Measurements from ENCODE around the gene EPB41L2. TPM values are rescaled to one million over a fixed set of nuclear protein-coding genes. Genes with fewer than 3 reads are reported as not detected.

Gene EPB41L2
- total RNA-seq, 2 donors from 2014 or later: 30.5 to 31.0 TPM

DNA sequence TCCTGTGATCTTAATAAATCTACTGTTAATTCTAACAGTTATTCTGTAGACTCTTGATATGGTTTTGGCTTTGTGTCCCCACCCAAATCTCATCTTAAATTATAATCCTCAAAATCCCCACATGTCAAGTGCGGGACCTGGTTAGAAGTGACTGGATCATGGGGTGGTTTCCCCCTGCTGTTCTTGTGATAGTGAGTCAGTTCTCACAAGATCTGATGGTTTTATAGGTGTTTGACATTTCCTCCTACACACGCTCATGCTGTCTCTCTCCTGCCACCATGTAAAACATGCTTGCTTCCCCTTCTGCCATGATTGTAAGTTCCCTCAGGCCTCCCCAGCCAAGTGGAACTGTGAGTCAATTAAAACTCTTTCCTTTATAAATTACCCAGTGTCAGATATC, 10.5 kb upstream of the EPB41L2 start:
- H3K27me3 Mint-ChIP-seq: no peaks in the 10 kb centered on the region
- H3K4me1 Mint-ChIP-seq (ENCODE audit: low read depth in 2 of 2): no peaks in the 10 kb centered on the region
- no peak overlapping the region for H3K27ac Mint-ChIP-seq
- no peaks in the 10 kb centered on the region for H3K9me3 Mint-ChIP-seq
- no peak overlapping the region for H3K4me3 Mint-ChIP-seq
- H3K36me3 Mint-ChIP-seq: no peaks in the 10 kb centered on the region
- no peak for ATAC-seq
- no peak for DNase-seq (ENCODE audit: low spot score)

DNA sequence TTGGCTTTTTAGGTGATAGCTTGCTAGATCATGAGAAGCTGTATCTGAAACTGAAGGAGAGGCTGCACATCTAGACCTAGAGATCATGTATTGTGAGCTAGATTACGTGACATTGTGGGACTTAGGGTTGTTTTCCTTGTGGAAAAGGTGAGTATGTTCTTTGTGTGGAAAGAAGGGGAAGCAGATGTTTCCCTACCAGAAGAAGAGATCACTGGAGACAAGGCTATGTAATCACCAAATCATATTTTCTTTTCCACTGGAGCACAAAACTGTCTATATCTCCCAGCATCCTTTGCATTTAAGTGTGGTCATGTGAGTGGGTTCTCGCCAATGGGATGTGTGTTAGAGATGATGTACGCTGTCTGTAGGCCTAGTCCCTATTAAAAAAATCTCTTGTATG, 7.0 kb upstream of the EPB41L2 start:
- Mint-ChIP-seq H3K9me3 (no peaks in the 10 kb centered on the region), H3K4me3 (no peak overlapping the region), H3K36me3 (no peaks in the 10 kb centered on the region), H3K4me1 (ENCODE audit: low read depth in 2 of 2) (no peaks in the 10 kb centered on the region), H3K27ac (no peak overlapping the region), H3K27me3 (peaks cover 3 to 13% of the 10 kb centered on the region in 2 donors)
- no peak for ATAC-seq
- no peak for DNase-seq (ENCODE audit: low spot score)

DNA sequence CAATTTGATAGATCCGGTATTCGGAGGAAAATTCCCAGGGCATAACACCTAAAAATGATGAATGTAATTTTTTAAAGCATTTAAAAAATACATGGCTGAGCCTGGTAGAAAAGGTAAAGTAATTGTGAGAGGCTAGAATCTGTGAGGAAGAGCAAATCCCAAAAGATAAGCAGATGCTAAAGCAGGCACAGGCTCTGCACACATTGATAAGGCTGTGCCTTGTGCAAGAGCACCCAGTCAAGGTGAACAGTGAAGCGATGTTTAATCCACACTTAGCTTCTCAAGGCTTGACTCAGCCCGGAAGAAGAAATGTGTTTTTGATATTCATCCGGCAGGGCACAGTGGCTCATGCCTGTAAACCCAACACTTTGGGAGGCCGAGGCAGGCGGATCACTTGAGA, 5.1 kb upstream of the EPB41L2 start:
- Mint-ChIP-seq H3K27ac (no peak overlapping the region), H3K4me1 (ENCODE audit: low read depth in 2 of 2) (peaks cover 4 to 6% of the 10 kb centered on the region in 2 donors), H3K36me3 (no peaks in the 10 kb centered on the region), H3K4me3 (no peak overlapping the region), H3K27me3 (peaks cover 3 to 13% of the 10 kb centered on the region in 2 donors), H3K9me3 (no peaks in the 10 kb centered on the region)
- ATAC-seq (no peak), DNase-seq (ENCODE audit: low spot score) (no peak)

DNA sequence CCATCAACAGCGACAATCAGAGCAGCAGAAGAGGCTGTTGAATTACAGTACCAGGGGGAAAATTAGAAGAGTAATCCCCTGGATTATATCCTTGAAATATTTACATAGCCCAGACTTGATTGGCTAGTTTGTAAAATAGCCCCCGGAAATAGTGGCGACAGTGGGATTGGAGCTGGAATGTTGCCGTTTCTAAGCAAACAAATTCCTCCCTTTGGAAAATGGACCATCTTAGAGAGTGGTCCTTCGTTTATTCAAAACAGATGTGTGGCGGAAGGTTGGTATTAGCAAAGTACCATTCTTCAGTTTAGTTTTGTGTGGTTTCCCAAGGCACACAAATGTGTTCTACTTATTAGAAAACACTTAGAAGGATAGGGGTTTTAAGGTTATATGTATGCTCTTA, 4.5 kb upstream of the EPB41L2 start:
- ATAC-seq (no peak), DNase-seq (ENCODE audit: low spot score) (no peak)
- Mint-ChIP-seq H3K27ac (no peak overlapping the region), H3K36me3 (no peaks in the 10 kb centered on the region), H3K4me1 (ENCODE audit: low read depth in 2 of 2) (peaks cover 4 to 6% of the 10 kb centered on the region in 2 donors), H3K27me3 (peaks cover 3 to 13% of the 10 kb centered on the region in 2 donors), H3K9me3 (no peaks in the 10 kb centered on the region), H3K4me3 (no peak overlapping the region)

DNA sequence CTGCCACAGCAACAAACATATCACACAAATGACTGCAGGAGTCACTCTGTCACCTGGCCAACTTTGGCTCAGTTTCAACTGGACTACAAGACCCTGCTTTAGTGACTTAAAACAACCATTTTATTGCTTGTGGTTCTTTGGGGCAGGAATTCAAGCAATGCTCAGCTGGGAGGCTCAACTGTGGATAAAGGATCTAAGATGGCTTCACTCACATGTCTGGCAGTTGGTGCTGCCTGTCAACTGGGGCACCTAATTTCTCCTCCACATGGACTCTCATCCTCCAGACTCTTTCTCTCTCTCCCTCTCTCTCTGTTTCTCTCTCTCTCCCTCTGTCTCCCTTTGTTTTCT, 2.8 kb upstream of the EPB41L2 start:
- Mint-ChIP-seq H3K9me3 (no peaks in the 10 kb centered on the region), H3K4me1 (ENCODE audit: low read depth in 2 of 2) (peaks cover 10 to 19% of the 10 kb centered on the region in 2 donors), H3K36me3 (no peaks in the 10 kb centered on the region), H3K27me3 (peaks cover 6 to 21% of the 10 kb centered on the region in 2 donors), H3K4me3 (no peak overlapping the region), H3K27ac (no peak overlapping the region)
- DNase-seq (ENCODE audit: low spot score): no peak
- ATAC-seq: no peak

DNA sequence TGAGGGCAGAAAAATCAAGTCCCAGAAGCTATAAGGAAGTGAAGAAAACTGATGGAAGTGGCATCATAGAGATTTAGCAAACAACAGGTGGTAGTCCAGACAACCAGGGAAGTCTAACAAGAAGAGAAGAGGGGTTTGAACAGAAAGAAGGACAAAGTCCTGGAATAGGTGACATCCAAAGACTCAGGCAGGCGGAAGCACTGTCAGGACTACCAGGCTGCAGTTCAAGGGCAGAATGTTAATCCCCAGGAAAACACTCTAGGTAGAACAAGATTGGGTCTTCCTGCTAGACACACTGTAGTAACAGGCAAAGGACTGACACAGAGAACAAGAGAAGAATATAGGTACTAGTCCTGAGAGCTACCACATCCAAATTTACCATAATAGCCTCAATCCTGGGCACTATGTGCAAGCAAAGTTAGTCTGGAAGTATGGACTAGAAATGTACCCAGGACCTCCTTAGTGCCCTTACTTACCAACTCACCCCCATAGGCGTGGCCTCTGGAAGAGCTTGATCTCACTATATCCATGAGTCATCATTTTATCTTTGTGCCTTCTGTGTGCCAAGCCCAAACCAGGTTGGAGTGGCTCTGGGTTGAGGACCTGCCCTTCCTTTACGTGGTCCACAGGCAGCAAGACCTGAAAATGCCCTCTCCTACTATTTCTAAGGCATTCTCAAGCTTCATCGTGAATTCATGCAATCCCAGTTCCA, 2.2 kb upstream of the EPB41L2 start:
- DNase-seq (ENCODE audit: low spot score) (no peak), ATAC-seq (no peak)
- no peak overlapping the region for H3K27ac Mint-ChIP-seq
- H3K36me3 Mint-ChIP-seq: no peaks in the 10 kb centered on the region
- peaks cover 6 to 23% of the 10 kb centered on the region in 2 donors for H3K27me3 Mint-ChIP-seq
- H3K4me1 Mint-ChIP-seq (ENCODE audit: low read depth in 2 of 2): peaks cover 10 to 24% of the 10 kb centered on the region in 2 donors
- no peak overlapping the region for H3K4me3 Mint-ChIP-seq
- no peaks in the 10 kb centered on the region for H3K9me3 Mint-ChIP-seq

DNA sequence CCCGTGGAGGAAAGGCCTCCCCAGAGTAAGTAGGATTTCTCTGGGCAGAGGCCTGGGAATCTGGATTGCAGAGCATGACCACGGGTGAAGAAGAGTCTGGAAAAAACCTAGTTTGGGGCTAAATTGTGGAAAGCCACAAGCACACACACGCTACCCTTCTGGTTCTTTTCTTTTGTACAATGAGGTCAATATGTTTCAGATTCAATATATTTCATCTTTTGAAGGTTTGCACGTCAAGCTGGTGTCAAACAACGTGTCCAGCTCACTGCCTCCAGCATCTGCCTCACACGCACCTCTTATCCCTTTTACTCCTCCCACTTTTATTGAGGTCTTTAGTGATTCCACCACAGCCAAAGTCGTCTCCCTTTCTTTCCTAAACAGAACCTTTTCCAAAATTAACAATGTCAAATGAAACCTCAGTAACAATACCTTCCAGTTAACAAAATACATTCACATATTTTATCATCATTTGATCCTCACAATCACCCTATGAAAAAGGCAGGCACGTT, 773 bp upstream of the EPB41L2 start:
- Mint-ChIP-seq H3K9me3 (no peaks in the 10 kb centered on the region), H3K27ac (peak overlapping the region in 1 of 2 donors; percentile 1), H3K4me1 (ENCODE audit: low read depth in 2 of 2) (peaks cover 10 to 25% of the 10 kb centered on the region in 2 donors), H3K36me3 (no peaks in the 10 kb centered on the region), H3K4me3 (peak overlapping the region; percentile 62), H3K27me3 (peaks cover 6 to 23% of the 10 kb centered on the region in 2 donors)
- ATAC-seq (no peak), DNase-seq (ENCODE audit: low spot score) (no peak)

DNA sequence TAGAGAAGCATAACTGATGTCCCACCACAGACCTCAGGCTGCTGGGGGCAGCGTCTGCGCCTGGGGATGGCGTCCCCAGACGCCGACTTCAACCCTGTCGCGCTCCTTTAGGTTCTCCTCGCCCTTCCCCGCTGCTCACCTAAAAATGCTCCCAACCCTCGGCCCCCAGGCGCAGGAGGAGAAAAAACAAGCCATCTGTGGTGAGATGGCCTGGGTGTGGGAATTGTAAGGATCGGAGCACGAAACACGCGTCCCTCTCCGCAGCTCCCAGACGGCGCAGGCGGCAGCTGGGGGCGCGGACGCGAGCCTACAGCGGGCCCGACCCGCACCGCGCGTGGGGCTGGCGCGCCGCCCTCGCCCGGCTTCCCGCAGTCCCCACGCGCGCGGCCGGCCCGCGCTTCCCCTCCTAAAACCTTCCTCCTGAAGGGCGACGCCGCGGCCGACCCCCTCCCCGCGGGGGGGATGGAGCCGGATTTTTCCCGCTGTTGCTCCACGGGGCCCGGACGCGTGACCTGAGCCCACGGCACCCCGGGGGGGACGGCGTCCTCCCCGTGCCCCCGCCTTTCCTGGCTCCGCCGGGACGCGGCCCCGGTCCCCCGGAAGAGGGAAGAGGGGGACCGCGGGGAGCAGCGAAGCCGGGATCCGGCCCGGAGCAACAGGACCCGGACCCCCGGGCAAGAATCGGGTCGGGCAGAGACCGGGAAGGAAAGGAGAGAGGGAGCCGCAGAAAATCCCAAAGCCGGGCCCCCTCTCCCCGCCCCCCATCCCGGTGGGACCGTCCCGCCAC, 611 bp downstream of the EPB41L2 start:
- peaks cover 1% of the 10 kb centered on the region for H3K36me3 Mint-ChIP-seq
- peak; percentile 30 to 51 for ATAC-seq
- peak; percentile 61 for DNase-seq (ENCODE audit: low spot score)
- peak overlapping the region; percentile 79 for H3K4me3 Mint-ChIP-seq
- H3K27me3 Mint-ChIP-seq: peaks cover 6 to 23% of the 10 kb centered on the region in 2 donors
- H3K9me3 Mint-ChIP-seq: no peaks in the 10 kb centered on the region
- H3K4me1 Mint-ChIP-seq (ENCODE audit: low read depth in 2 of 2): peaks cover 10 to 25% of the 10 kb centered on the region in 2 donors
- H3K27ac Mint-ChIP-seq: no peak overlapping the region

DNA sequence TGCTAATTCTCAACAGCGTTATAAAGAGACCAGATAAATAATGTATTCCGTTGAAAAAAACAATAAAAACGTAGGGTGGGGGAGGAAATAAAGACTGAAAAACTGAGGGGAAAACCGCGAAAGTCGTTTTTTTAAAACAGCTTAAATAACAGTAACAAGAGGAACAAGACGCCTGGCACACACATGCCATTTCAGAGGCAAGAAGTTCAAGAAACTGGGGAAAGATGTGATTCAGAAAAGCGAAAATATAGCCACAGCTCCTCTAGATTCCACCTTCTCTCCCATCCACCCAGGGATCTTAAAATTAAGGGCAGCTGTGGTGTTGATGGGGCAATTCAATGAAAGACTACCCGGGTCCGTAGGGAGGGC, 1.3 kb downstream of the EPB41L2 start:
- peak overlapping the region; percentile 12 to 44 for H3K27ac Mint-ChIP-seq
- ATAC-seq: no peak
- H3K4me1 Mint-ChIP-seq (ENCODE audit: low read depth in 2 of 2): peaks cover 10 to 25% of the 10 kb centered on the region in 2 donors
- H3K9me3 Mint-ChIP-seq: no peaks in the 10 kb centered on the region
- H3K4me3 Mint-ChIP-seq: peak overlapping the region; percentile 79
- H3K27me3 Mint-ChIP-seq: peaks cover 5 to 20% of the 10 kb centered on the region in 2 donors
- DNase-seq (ENCODE audit: low spot score): no peak
- peaks cover 4% of the 10 kb centered on the region for H3K36me3 Mint-ChIP-seq

DNA sequence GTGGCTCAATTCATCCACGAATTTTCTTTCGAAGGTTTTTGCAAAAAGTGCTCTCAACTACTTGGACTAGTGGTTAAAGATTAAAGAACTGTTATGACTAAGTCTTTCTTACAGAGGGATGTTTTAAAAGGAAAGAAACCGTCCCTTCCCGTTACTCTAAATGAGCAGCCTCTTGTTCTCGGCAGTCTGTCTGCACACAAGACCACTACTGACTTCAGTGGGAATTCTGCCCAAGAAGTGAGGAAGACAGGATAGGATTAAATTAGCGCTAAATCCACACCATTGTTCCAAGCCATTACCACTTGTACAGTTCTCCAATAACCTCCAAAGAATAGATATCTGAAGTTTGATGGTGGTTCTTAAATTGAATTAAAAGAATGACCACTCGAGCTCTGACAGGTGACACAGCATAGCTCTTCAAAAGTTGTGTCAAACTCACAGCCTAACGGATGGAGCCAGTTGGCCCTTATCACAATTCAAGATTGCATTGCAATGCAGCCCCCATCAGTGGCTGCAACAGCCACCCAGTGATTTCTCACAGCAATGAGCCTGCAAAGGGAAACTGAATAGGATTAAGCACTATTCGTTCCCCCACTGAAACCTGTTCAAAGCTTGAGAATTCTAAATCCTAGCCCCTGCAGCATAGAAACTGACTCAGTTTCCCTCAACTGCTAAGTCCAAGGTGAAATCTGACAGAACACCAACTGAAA, 1.8 kb downstream of the EPB41L2 start:
- no peak for ATAC-seq
- Mint-ChIP-seq H3K36me3 (peaks cover 4% of the 10 kb centered on the region), H3K4me1 (ENCODE audit: low read depth in 2 of 2) (peaks cover 10 to 25% of the 10 kb centered on the region in 2 donors), H3K4me3 (peak overlapping the region; percentile 79), H3K27ac (peak overlapping the region; percentile 12 to 44), H3K9me3 (no peaks in the 10 kb centered on the region), H3K27me3 (peaks cover 3 to 15% of the 10 kb centered on the region in 2 donors)
- DNase-seq (ENCODE audit: low spot score): no peak

DNA sequence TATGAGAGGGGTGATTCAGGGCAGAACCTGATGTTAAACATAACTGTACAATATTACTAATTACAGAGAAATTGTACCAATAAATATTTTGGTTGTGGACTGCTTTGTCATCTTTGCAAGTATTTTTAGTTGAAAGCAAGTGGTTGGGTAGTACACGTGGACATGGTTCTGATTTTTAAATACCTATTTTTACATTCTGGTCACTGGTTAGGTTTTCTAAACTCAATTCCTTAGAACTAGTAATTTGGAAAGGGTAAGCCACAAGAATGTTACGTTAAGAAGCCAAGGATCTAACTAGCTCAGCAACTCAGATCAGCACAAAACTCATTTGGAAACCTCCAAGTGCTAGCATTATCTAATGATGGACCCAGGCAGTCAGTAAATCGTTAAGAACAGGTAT, 2.7 kb downstream of the EPB41L2 start:
- peaks cover 4% of the 10 kb centered on the region for H3K36me3 Mint-ChIP-seq
- peaks cover 10 to 25% of the 10 kb centered on the region in 2 donors for H3K4me1 Mint-ChIP-seq (ENCODE audit: low read depth in 2 of 2)
- H3K9me3 Mint-ChIP-seq: no peaks in the 10 kb centered on the region
- H3K27ac Mint-ChIP-seq: no peak overlapping the region
- ATAC-seq (no peak), DNase-seq (ENCODE audit: low spot score) (no peak)
- peaks cover 3 to 10% of the 10 kb centered on the region in 2 donors for H3K27me3 Mint-ChIP-seq
- H3K4me3 Mint-ChIP-seq: peak overlapping the region; percentile 79

DNA sequence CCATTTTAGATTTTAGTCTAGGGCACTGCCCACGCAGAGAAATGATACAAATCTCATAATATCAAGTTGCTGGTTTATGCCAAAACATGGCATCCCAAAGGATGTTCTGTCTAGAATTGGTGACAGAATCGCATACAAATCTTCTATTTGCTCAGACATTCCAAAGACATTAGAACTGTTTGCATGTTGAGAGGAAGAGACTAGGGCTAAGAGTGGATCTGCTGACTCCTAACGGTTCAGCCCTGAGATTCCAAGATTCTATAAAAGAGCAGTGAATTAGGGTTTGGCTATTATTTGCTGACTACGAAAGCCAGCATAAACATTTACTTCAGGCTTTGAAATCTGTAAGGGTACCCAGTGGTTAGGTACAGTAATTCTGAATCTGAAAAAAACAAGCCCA, 3.6 kb downstream of the EPB41L2 start:
- peaks cover 10 to 25% of the 10 kb centered on the region in 2 donors for H3K4me1 Mint-ChIP-seq (ENCODE audit: low read depth in 2 of 2)
- H3K36me3 Mint-ChIP-seq: peaks cover 12% of the 10 kb centered on the region
- peaks cover 3 to 10% of the 10 kb centered on the region in 2 donors for H3K27me3 Mint-ChIP-seq
- H3K27ac Mint-ChIP-seq: no peak overlapping the region
- H3K9me3 Mint-ChIP-seq: peaks cover under 1% of the 10 kb centered on the region
- DNase-seq (ENCODE audit: low spot score): no peak
- H3K4me3 Mint-ChIP-seq: no peak overlapping the region
- ATAC-seq: no peak

DNA sequence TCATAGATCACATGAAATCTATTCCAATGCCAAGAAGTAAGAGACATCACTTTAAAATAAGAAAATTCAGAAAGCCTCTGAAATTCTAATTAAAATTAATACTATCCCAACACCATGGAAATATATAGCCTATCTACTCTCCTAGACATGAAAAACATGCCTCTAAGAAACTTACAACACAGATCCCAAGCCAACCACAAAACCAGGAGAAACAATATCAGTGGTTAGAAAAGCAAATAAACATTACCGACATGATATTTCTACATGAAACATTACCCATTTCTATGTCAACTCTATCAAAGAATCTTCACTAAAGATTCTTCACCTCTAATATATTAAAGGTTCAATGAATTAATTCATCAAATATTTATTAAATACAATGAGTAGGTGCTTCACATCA, 4.8 kb downstream of the EPB41L2 start:
- DNase-seq (ENCODE audit: low spot score) (no peak), ATAC-seq (no peak)
- Mint-ChIP-seq H3K27ac (no peak overlapping the region), H3K4me1 (ENCODE audit: low read depth in 2 of 2) (peaks cover 6 to 19% of the 10 kb centered on the region in 2 donors), H3K36me3 (peaks cover 20% of the 10 kb centered on the region), H3K4me3 (no peak overlapping the region), H3K27me3 (peaks cover 3 to 10% of the 10 kb centered on the region in 2 donors), H3K9me3 (peaks cover 7% of the 10 kb centered on the region)
